ENCODE results near the gene AMOTL1.
"Not testable (repeated sequence)": the region's sequence is repeated elsewhere in the genome, so short reads cannot be mapped to it uniquely, and the experiment has no call there.

AMOTL1 gene

DNA sequence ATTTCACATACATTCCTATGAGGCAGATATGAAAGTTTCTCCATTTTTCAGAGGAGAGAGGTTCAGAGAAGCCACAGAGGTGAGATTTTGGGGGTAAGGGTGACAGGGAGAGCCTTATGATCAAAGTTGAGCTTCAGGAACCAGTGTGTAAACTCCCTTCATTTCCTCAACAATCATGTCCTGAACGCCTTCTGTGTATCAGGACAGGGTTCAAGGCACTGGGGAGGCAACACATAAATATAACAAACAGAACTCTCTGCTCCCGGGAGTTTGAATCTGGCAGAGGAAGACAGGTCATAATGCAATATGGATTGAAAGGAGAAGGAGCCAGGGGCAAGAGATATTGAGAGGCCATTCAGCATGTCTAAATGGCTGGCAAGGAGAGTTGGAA lies 28.0 kb downstream of the AMOTL1 start:
- Mint-ChIP-seq H3K4me1 (no peaks in the 10 kb centered on the region), H3K9me3 (no peaks in the 10 kb centered on the region), H3K27ac (no peak overlapping the region), H3K36me3 (no peaks in the 10 kb centered on the region), H3K27me3 (peaks cover 9% of the 10 kb centered on the region), H3K4me3 (no peak overlapping the region)
- DNase-seq (ENCODE audit: low spot score in 2 of 2) (no peak), ATAC-seq (ENCODE audit: low read depth) (no peak)

DNA sequence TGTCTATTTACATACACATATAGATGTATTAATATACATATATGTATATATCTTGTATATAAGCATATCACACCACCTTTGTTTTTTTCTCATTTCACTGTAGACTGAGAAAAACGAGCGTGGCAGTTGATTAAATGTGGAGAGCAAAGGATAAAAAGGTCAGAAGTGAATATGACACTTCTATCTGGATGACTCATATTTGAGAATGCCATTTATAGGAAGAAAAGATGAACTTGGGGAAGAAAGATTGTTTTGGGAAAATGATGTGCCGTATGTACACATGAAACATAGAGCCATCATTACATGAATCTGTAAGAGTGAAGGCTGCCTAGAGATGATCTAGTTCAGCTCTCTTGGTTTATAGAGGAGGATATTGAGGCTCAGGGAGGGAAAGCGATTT lies 28.7 kb downstream of the AMOTL1 start:
- no peaks in the 10 kb centered on the region for H3K36me3 Mint-ChIP-seq

DNA sequence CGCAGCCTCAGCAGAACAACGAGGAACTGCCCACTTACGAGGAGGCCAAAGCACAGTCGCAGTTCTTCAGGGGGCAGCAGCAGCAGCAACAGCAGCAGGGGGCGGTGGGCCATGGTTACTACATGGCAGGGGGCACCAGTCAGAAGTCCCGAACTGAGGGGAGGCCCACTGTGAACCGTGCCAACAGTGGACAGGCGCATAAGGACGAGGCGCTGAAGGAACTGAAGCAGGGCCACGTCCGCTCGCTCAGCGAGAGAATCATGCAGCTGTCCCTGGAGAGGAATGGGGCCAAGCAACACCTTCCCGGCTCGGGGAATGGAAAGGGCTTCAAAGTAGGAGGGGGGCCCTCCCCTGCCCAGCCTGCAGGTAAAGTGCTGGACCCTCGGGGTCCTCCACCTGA lies 31.6 kb downstream of the AMOTL1 start:
- peaks cover 6% of the 10 kb centered on the region for H3K27me3 Mint-ChIP-seq
- no peak for ATAC-seq (ENCODE audit: low read depth)
- H3K27ac Mint-ChIP-seq: no peak overlapping the region

More for the DNA sequence above, 28.7 kb downstream of the AMOTL1 start:
- DNase-seq (ENCODE audit: low spot score in 2 of 2) (no peak), ATAC-seq (ENCODE audit: low read depth) (no peak)
- no peaks in the 10 kb centered on the region for H3K9me3 Mint-ChIP-seq
- H3K4me3 Mint-ChIP-seq: no peak overlapping the region
- no peak overlapping the region for H3K27ac Mint-ChIP-seq
- peaks cover 12% of the 10 kb centered on the region for H3K27me3 Mint-ChIP-seq
- no peaks in the 10 kb centered on the region for H3K4me1 Mint-ChIP-seq

DNA sequence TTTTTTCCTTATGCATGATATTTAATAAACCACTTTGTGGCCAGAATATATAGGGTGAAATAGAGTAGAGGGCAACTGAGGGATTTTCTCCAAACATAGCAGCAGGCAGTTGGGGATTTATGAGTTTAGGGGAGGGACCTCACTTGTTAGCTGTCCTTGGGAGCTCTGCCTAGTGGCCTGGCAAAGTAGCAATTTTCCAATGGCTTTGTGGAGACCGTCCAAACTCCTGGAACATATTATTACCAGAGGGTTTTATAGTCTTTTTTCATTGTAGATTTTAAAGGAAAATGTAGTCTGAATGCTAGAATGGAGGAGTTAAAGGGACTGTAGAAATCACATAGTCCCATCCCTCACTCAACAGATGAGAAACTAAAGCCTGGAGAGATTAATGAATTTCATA lies 32.3 kb downstream of the AMOTL1 start:
- DNase-seq (ENCODE audit: low spot score in 2 of 2): no peak

More for the DNA sequence above, 31.6 kb downstream of the AMOTL1 start:
- DNase-seq (ENCODE audit: low spot score in 2 of 2): no peak
- Mint-ChIP-seq H3K36me3 (no peaks in the 10 kb centered on the region), H3K4me1 (no peaks in the 10 kb centered on the region), H3K4me3 (no peak overlapping the region), H3K9me3 (no peaks in the 10 kb centered on the region)

DNA sequence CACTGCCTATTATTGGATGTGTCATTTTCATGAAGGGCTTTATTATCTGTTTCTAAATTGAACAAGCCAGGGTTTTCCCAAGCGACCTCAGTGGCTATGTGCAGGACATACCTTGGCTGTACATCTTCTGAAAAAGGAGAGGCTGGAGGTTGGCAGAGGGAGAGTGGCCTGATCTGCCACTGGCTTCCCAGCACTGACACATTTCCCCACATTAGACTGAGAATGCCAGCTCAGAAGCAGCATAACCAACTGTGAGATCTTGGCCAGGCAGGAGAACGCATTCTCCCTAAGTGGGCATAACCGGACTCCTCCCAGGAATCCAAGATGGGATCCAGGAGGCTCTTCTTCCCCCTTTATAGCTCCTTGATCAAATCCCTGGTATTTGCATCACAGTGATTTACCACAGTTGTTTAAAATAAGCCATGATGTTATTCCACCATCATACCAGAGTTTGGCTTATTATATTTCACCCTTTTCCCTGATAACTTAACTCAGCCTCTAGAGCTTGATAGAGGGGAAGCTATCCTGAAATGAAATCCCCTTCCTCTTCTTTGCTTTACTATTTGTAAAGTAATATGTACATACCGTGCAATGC lies 33.8 kb downstream of the AMOTL1 start:
- H3K27ac Mint-ChIP-seq: no peak overlapping the region
- no peaks in the 10 kb centered on the region for H3K4me1 Mint-ChIP-seq

More for the DNA sequence above, 32.3 kb downstream of the AMOTL1 start:
- no peak for ATAC-seq (ENCODE audit: low read depth)
- H3K27me3 Mint-ChIP-seq: peaks cover 6% of the 10 kb centered on the region
- H3K4me1 Mint-ChIP-seq: no peaks in the 10 kb centered on the region
- no peaks in the 10 kb centered on the region for H3K9me3 Mint-ChIP-seq
- no peak overlapping the region for H3K4me3 Mint-ChIP-seq
- no peaks in the 10 kb centered on the region for H3K36me3 Mint-ChIP-seq
- H3K27ac Mint-ChIP-seq: no peak overlapping the region

DNA sequence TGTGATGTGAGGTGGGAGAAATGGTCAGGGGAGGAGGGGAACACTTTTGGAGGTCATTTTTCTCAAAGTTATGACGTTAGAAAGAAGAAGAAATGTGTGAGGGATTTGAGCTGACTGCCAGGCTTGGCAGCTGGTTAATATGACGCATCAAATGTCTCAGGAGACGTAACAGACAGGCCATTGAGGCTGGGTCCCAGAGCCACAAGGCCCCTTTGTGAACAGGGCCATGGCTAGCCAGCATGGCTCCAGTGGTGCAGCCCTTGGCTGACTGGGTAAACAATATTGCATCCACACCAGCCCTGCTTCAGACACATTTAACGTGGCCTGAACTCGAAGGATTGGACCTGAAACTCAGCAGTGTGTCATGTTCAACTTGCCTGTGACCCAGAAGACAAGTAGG lies 34.3 kb downstream of the AMOTL1 start:
- Mint-ChIP-seq H3K27me3 (peaks cover 6% of the 10 kb centered on the region), H3K9me3 (no peaks in the 10 kb centered on the region), H3K4me3 (no peak overlapping the region), H3K36me3 (no peaks in the 10 kb centered on the region), H3K27ac (no peak overlapping the region), H3K4me1 (no peaks in the 10 kb centered on the region)
- ATAC-seq (ENCODE audit: low read depth) (no peak), DNase-seq (ENCODE audit: low spot score in 2 of 2) (no peak)

More for the DNA sequence above, 33.8 kb downstream of the AMOTL1 start:
- no peak for DNase-seq (ENCODE audit: low spot score in 2 of 2)
- no peaks in the 10 kb centered on the region for H3K36me3 Mint-ChIP-seq
- H3K9me3 Mint-ChIP-seq: no peaks in the 10 kb centered on the region
- H3K4me3 Mint-ChIP-seq: no peak overlapping the region
- no peak for ATAC-seq (ENCODE audit: low read depth)
- peaks cover 6% of the 10 kb centered on the region for H3K27me3 Mint-ChIP-seq

DNA sequence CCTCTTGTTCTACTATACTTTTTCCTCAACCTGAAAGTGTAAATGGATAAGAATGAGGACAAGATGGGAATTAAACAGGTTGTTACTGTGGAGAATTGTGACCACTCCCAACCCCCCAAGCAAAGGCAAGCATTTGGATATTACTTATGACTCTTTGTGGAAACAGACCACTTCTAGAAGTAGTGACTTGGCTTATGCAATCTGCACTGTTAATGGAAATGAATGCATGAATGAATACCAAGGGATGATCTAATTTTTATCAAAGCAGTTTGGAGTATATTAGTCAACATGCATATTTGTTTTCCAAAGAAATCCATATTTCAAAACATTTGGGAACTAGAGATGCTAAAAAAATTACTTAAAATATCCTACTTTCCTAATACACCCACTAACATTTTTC lies 35.3 kb downstream of the AMOTL1 start:
- no peak for ATAC-seq (ENCODE audit: low read depth)
- no peaks in the 10 kb centered on the region for H3K36me3 Mint-ChIP-seq
- no peak overlapping the region for H3K27ac Mint-ChIP-seq
- H3K4me1 Mint-ChIP-seq: no peaks in the 10 kb centered on the region
- no peak for DNase-seq (ENCODE audit: low spot score in 2 of 2)
- H3K9me3 Mint-ChIP-seq: no peaks in the 10 kb centered on the region
- peaks cover 6% of the 10 kb centered on the region for H3K27me3 Mint-ChIP-seq
- no peak overlapping the region for H3K4me3 Mint-ChIP-seq

DNA sequence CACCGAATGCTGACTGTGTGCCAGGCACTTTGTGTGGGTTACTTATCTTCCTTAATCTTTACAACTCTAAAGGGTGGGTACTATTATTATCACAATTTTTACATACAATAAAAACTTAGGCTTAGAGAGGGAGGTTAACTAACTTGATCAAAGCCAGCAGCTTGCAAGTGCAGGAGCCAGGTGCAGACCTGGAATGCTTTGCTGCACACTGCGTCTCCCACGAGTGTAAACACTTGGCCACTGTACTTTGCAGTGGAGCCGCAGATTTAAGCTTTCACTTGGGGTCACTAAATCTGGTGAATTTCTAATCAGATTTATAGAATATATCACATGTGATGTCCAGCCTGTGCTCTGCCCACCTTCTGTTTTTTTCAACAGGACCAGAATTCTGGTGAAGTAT lies 36.7 kb downstream of the AMOTL1 start:
- no peak overlapping the region for H3K27ac Mint-ChIP-seq
- peaks cover 6% of the 10 kb centered on the region for H3K27me3 Mint-ChIP-seq
- no peaks in the 10 kb centered on the region for H3K9me3 Mint-ChIP-seq
- H3K4me3 Mint-ChIP-seq: no peak overlapping the region
- DNase-seq (ENCODE audit: low spot score in 2 of 2) (no peak), ATAC-seq (ENCODE audit: low read depth) (no peak)
- no peaks in the 10 kb centered on the region for H3K36me3 Mint-ChIP-seq
- H3K4me1 Mint-ChIP-seq: no peaks in the 10 kb centered on the region

DNA sequence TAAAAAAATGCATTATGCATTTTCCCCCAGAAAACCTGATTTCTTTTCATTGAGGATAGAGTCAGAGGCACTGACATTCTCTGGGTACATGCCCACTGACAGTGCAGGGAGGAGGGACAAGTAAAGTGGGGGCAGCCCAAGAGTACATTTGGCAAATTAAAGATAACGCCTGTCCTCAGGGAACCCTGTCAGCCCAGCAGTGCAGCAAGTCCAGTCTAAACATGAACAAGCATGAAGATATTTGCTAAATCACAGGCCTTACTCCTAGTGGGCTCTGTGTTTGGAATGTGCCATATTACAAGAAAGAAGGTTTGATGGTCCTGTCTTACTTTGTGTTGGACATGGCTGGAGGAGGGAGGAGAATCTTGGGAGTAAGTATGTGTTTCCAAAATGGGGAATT lies 37.9 kb downstream of the AMOTL1 start:
- Mint-ChIP-seq H3K27ac (no peak overlapping the region), H3K4me3 (no peak overlapping the region), H3K9me3 (no peaks in the 10 kb centered on the region), H3K36me3 (no peaks in the 10 kb centered on the region), H3K27me3 (peaks cover 6% of the 10 kb centered on the region), H3K4me1 (no peaks in the 10 kb centered on the region)
- DNase-seq (ENCODE audit: low spot score in 2 of 2): no peak
- ATAC-seq (ENCODE audit: low read depth): no peak

DNA sequence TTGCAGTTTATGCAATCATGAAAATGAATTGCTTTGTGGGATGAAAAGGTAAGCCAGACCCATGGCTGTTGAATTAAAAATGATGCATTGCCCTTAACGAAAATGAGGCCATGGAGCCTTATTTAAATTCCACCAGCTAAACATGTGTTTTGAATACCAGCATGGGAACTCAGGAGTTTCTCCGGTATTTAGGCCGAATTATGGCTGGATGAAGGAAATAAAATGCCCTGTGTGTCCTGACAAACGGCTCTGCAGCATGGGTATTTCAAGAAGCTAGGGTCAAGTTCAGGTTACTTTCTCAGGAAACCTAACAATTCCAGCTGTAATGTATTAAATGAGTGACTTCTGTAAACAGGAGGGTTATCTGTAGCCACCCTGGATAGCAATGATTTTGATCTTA lies 38.3 kb downstream of the AMOTL1 start:
- H3K27me3 Mint-ChIP-seq: peaks cover 2% of the 10 kb centered on the region
- H3K4me3 Mint-ChIP-seq: no peak overlapping the region
- no peak overlapping the region for H3K27ac Mint-ChIP-seq
- H3K9me3 Mint-ChIP-seq: no peaks in the 10 kb centered on the region
- ATAC-seq (ENCODE audit: low read depth) (no peak), DNase-seq (ENCODE audit: low spot score in 2 of 2) (no peak)
- no peaks in the 10 kb centered on the region for H3K36me3 Mint-ChIP-seq
- no peaks in the 10 kb centered on the region for H3K4me1 Mint-ChIP-seq

DNA sequence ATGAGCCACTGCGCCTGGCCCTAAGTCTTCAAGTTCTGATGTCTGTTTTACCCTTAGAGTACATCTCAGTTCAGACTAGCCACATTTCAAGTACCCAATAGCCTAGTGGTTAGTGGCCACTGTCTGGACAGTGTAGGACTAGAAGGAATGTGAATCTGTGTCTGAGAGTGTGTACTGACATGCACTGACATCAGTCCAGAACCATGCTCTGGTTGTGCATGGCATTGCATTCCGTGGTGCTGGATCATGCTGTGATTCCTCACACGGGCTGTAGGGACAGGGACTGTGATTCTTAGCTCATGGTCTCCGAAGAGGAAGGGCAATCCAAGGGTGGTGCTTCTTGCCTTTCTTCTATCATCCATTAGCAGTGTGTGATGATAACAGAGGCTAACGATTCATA lies 41.1 kb downstream of the AMOTL1 start:
- DNase-seq (ENCODE audit: low spot score in 2 of 2) (no peak), ATAC-seq (ENCODE audit: low read depth) (no peak)
- Mint-ChIP-seq H3K4me1 (no peaks in the 10 kb centered on the region), H3K27ac (no peak overlapping the region), H3K36me3 (no peaks in the 10 kb centered on the region), H3K4me3 (no peak overlapping the region), H3K9me3 (no peaks in the 10 kb centered on the region), H3K27me3 (peaks cover 2% of the 10 kb centered on the region)

DNA sequence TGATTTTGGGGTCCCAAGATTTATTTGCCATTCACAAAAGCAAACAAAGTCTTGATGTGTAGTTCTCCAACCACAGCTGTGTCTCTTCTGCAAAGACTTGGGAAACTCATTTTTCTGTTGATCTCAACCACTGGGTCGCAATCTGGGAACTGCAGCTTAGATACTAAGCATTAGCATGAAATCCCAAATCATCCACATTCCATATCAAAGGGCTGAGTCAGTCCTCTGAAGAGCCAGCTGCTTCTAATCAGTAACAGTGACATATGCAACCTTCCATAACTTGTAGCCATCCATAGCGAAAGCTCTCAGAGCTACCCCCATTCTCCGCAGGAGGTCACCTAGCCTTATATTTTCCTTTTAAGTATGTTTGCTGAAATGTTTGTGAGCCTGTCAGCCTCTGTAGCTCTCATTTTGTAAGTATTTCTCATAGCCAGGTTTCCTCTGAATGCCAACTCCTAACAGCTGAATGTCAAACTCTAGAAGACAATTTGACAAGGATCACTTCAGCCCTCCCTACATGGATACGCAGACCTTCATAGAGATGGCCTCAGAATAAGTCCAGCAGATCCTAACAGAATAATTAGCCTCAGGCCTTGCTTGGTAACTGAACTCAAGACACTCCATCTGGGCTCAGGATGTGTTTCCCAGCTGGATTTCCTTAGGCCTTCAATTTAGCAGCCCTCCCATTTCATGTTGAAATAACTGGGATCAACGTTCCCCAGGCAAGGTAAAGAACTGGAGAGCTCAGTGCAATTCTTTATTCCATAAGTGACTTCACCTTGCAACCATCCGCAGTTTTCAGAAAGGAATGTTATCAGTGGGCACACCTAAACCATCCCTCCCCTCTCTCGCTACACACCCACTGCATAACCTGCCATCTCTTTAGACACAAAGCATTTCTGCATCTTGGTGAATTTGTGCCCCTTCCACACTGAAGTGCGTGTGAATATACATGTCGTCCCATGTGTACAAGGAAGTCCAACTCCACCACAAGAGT lies 44.9 kb downstream of the AMOTL1 start:
- ATAC-seq (ENCODE audit: low read depth); H3K36me3 Mint-ChIP-seq; H3K4me1 Mint-ChIP-seq; H3K27me3 Mint-ChIP-seq; H3K27ac Mint-ChIP-seq; H3K9me3 Mint-ChIP-seq; DNase-seq (ENCODE audit: low spot score in 2 of 2); H3K4me3 Mint-ChIP-seq: not testable (repeated sequence)

DNA sequence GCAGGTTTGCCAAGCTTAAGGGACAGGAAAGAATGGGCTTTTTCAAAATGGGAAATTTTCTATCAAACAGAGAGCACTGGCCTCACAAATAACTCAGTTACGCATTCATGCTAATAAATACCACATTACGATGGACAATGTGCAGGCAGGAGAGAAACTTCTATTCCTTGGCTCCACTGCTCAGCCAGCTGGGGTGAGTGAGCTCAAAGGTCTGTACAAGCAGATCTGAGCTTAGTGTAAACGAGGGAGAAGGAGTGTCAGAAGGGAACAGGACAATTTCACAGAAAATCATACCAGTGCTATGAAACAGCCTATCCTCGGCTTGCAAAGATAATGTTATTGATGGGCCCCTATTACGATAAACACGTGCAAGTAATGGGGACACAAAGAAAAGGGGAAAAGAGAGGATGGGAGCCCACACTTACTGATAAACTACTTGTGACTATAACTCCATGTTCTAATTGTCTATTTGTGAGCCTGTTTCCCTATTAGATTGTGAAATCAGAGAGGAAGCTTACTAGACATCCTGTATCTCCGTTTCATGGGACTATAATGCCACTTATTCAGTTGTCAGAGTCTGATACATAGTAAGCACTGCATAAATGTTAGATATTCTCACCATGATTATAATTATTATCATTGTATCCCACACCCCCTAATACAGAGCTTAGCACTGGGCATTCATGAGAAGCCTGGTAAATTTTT lies 46.3 kb downstream of the AMOTL1 start:
- Mint-ChIP-seq H3K27ac (no peak overlapping the region), H3K4me1 (no peaks in the 10 kb centered on the region), H3K27me3 (peaks cover 2% of the 10 kb centered on the region), H3K9me3 (peaks cover 1% of the 10 kb centered on the region), H3K4me3 (no peak overlapping the region), H3K36me3 (no peaks in the 10 kb centered on the region)
- ATAC-seq (ENCODE audit: low read depth) (no peak), DNase-seq (ENCODE audit: low spot score in 2 of 2) (no peak)

DNA sequence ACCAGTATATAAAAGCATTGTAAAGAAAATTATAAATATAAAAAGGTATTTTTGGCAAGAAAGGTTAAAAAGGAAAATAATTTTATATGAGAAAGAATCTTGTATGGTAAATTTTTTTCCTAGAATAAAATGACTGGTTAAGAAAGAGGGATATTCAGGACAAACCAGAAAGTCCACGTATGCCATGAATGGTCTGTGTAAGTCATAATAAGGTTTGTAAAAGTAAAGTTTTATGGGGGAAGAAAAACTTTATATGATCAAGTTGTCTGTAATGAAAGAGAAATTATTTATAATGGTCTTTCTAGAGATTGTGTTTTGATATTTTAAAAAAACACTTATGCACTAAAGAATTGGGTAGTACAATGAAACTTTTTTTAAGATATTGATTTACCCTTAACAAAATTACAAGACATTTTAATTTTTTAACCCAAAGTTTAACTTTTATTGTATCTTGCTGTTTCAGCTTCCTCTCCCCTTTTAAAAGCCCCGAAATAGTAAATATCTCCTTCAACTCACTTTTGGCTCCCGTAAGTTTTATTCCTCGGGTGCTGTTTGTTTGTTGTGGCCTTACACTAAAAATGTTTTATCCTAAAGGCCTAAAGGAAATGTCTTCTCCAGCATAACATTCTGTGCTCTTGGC lies 47.7 kb downstream of the AMOTL1 start:
- Mint-ChIP-seq H3K4me1 (no peaks in the 10 kb centered on the region), H3K27ac (no peak overlapping the region), H3K27me3 (no peaks in the 10 kb centered on the region), H3K9me3 (peaks cover 1% of the 10 kb centered on the region), H3K4me3 (no peak overlapping the region), H3K36me3 (no peaks in the 10 kb centered on the region)
- ATAC-seq (ENCODE audit: low read depth) (no peak), DNase-seq (ENCODE audit: low spot score in 2 of 2) (no peak)

Measured in memory B cell (primary cell).